LNCaP clone FGC (cell line): ENCODE measurements around the gene PPP2R2B.

Experiments
- DNase-seq: peaks from one replicate; pipeline ENCODE4 v3.0.0-alpha.2; 2011; ENCODE audit warnings: low read depth
- H3K4me3 ChIP-seq: 2 replicates; pipeline ENCODE4 v1.5.1; 2011; ENCODE audit warnings: mild to moderate bottlenecking, low read depth, low read length, control low read depth
- TF ChIP-seq, protein P1 (sequence below): IDR thresholded peaks from 2 replicates; pipeline ENCODE4 v1.5.1; 2012; ENCODE audit warnings: mild to moderate bottlenecking; ENCODE audit not compliant: control insufficient read depth, insufficient read depth; ENCODE audit errors: extremely low read depth

Gene PPP2R2B

DNA sequence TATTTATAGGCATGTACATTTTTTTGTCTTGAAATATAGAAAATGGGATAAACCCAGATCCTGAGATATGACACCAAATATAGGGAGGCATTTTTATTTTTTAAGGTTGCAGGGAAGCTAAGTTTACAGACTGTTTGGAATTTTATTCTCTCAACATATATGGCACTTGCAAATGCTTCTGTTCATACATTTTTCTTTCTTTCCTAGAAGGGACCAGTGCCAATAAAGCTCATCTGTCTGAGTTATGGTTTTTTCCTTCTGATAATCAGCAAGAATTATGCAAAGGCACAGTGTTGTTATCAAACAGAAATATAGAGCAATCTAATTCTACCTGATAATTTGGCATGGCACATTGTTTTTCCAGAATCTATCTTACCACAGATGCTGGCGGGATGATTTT, 205.7 kb downstream of the PPP2R2B start:
- no peak for DNase-seq
- TF ChIP-seq, protein P1, sequence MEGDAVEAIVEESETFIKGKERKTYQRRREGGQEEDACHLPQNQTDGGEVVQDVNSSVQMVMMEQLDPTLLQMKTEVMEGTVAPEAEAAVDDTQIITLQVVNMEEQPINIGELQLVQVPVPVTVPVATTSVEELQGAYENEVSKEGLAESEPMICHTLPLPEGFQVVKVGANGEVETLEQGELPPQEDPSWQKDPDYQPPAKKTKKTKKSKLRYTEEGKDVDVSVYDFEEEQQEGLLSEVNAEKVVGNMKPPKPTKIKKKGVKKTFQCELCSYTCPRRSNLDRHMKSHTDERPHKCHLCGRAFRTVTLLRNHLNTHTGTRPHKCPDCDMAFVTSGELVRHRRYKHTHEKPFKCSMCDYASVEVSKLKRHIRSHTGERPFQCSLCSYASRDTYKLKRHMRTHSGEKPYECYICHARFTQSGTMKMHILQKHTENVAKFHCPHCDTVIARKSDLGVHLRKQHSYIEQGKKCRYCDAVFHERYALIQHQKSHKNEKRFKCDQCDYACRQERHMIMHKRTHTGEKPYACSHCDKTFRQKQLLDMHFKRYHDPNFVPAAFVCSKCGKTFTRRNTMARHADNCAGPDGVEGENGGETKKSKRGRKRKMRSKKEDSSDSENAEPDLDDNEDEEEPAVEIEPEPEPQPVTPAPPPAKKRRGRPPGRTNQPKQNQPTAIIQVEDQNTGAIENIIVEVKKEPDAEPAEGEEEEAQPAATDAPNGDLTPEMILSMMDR = no peak
- no peak overlapping the region for H3K4me3 ChIP-seq

DNA sequence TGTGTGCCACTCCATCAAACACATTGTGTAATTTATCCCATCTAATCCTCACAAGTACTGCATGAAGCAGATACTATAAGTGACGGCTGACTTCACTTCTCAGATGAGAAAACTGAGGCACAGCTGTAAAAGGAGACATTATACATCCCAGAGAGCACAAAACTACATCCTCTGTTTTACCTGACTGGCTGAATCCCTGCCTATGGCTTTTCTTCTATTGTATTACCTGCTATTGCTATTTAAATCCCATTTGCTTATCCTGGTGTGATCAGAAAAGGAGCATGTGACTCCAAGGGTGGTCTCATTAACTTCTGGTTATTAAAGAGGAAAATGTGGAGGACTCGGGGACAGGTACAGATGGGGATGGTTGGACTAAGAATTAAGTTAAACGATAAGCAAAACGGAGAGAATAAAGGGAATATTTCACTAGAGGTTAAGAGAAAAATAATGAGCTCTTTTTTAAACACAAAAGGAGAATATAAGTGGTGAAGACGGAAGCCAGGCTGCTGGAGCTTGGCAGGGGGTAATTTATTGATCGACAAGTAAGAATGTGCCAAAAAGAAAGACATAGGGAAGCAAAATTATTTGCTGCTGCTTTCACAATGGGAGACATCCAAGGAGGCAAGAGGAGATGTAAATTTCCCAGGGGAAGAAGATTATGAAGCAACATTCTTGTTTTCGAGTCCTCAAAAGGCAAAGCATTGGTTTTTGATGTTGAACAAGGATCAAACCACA, 206.8 kb downstream of the PPP2R2B start:
- no peak for DNase-seq
- TF ChIP-seq, protein P1 = no peak

GRCh38 chr5:146669656-146670055, 208.9 kb downstream of the PPP2R2B start:
- no peak for DNase-seq
- TF ChIP-seq, protein P1 = no peak
- no peak overlapping the region for H3K4me3 ChIP-seq

More for the DNA sequence above, 206.8 kb downstream of the PPP2R2B start:
- no peak overlapping the region for H3K4me3 ChIP-seq

GRCh38 chr5:146667633-146668272, 210.8 kb downstream of the PPP2R2B start:
- no peak overlapping the region for H3K4me3 ChIP-seq
- TF ChIP-seq, protein P1 = no peak
- DNase-seq = no peak

GRCh38 chr5:146662229-146662628, 216.3 kb downstream of the PPP2R2B start:
- no peak overlapping the region for H3K4me3 ChIP-seq
- DNase-seq = peak; percentile 11
- TF ChIP-seq, protein P1 = peak; percentile 67

GRCh38 chr5:146660376-146660960, 218.1 kb downstream of the PPP2R2B start:
- no peak overlapping the region for H3K4me3 ChIP-seq
- no peak for DNase-seq
- TF ChIP-seq, protein P1 = no peak
